Astrocyte (in vitro differentiated cells and primary cell): ENCODE measurements around the gene PDE9A.

Experiments
- EZH2 ChIP-seq: IDR thresholded peaks from 2 replicates; pipeline ENCODE4 v1.6.1; 2012; ENCODE audit warnings: mild to moderate bottlenecking, low read length, inconsistent platforms; ENCODE audit not compliant: insufficient read depth
- TF ChIP-seq, protein P1 (sequence below): IDR thresholded peaks from 2 replicates; pipeline ENCODE4 v1.5.1; 2011; ENCODE audit warnings: low read depth, mild to moderate bottlenecking, inconsistent platforms, low read length, moderate library complexity; ENCODE audit not compliant: insufficient read depth

GRCh38 chr21:42799948-42800347 lies 146.5 kb downstream of the PDE9A start:
- TF ChIP-seq, protein P1, sequence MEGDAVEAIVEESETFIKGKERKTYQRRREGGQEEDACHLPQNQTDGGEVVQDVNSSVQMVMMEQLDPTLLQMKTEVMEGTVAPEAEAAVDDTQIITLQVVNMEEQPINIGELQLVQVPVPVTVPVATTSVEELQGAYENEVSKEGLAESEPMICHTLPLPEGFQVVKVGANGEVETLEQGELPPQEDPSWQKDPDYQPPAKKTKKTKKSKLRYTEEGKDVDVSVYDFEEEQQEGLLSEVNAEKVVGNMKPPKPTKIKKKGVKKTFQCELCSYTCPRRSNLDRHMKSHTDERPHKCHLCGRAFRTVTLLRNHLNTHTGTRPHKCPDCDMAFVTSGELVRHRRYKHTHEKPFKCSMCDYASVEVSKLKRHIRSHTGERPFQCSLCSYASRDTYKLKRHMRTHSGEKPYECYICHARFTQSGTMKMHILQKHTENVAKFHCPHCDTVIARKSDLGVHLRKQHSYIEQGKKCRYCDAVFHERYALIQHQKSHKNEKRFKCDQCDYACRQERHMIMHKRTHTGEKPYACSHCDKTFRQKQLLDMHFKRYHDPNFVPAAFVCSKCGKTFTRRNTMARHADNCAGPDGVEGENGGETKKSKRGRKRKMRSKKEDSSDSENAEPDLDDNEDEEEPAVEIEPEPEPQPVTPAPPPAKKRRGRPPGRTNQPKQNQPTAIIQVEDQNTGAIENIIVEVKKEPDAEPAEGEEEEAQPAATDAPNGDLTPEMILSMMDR: no peak
- TF ChIP-seq EZH2: no peak
